ENCODE data around the gene PMIS2. TPM values are rescaled to one million over a fixed set of nuclear protein-coding genes. Genes with fewer than 3 reads are reported as not detected.

The PMIS2 gene
- total and polyA plus RNA-seq, 3 donors from 2014 or later = 0.74 to 2.0 TPM; not detected in 1

GRCh38 chr19:35559281-35559659 is 26.7 kb upstream of the PMIS2 start:
- no peak for TF ChIP-seq CTCF (IDR thresholded peaks at IDR 0.05)
- TF ChIP-seq POLR2A (IDR thresholded peaks at IDR 0.05) = no peak
- H3K4me3 ChIP-seq = no peak overlapping the region
- intact Hi-C loops (cut with DNase I; ENCODE audit: low total_unique reads) = no loop called here
- no peaks in the 10 kb centered on the region for H3K4me1 ChIP-seq
- DNase-seq = no peak
- H3K27me3 ChIP-seq = no peaks in the 10 kb centered on the region
- H3K9me3 ChIP-seq = no peaks in the 10 kb centered on the region
- H3K27ac ChIP-seq = no peak overlapping the region
- H3K36me3 ChIP-seq (ENCODE audit: low read depth, missing control alignments) = no peaks in the 10 kb centered on the region
- WGBS, 2 donors = 49 to 58% methylated on average over 11 of the region's 11 CpGs

- TF ChIP-seq CTCF (IDR thresholded peaks at IDR 0.05) = no peak
- TF ChIP-seq POLR2A (IDR thresholded peaks at IDR 0.05) = no peak
- no peaks in the 10 kb centered on the region for H3K36me3 ChIP-seq (ENCODE audit: low read depth, missing control alignments)
- H3K27me3 ChIP-seq = no peaks in the 10 kb centered on the region
- intact Hi-C loops (cut with DNase I; ENCODE audit: low total_unique reads) = no loop called here
- H3K4me3 ChIP-seq = no peak overlapping the region
- H3K27ac ChIP-seq = no peak overlapping the region
- no peak for DNase-seq
- H3K9me3 ChIP-seq = no peaks in the 10 kb centered on the region
- H3K4me1 ChIP-seq = no peaks in the 10 kb centered on the region
- 91 to 93% methylated on average over 23 of the region's 23 CpGs for WGBS, 2 donors
Measured at GRCh38 chr19:35559781-35560180, 26.2 kb upstream of the PMIS2 start.

GRCh38 chr19:35560271-35560670 is 25.7 kb upstream of the PMIS2 start:
- no peaks in the 10 kb centered on the region for H3K4me1 ChIP-seq
- intact Hi-C loops (cut with DNase I; ENCODE audit: low total_unique reads) = no loop called here
- no peaks in the 10 kb centered on the region for H3K27me3 ChIP-seq
- DNase-seq = no peak
- 88 to 92% methylated on average over 8 to 18 of the region's 18 CpGs for WGBS, 2 donors
- no peak for TF ChIP-seq CTCF (IDR thresholded peaks at IDR 0.05)
- no peak for TF ChIP-seq POLR2A (IDR thresholded peaks at IDR 0.05)
- no peaks in the 10 kb centered on the region for H3K9me3 ChIP-seq
- no peaks in the 10 kb centered on the region for H3K36me3 ChIP-seq (ENCODE audit: low read depth, missing control alignments)
- no peak overlapping the region for H3K27ac ChIP-seq
- H3K4me3 ChIP-seq = no peak overlapping the region

GRCh38 chr19:35560677-35561076 is 25.3 kb upstream of the PMIS2 start:
- no peaks in the 10 kb centered on the region for H3K9me3 ChIP-seq
- no peaks in the 10 kb centered on the region for H3K36me3 ChIP-seq (ENCODE audit: low read depth, missing control alignments)
- no peaks in the 10 kb centered on the region for H3K27me3 ChIP-seq
- H3K4me1 ChIP-seq = no peaks in the 10 kb centered on the region
- intact Hi-C loops (cut with DNase I; ENCODE audit: low total_unique reads) = no loop called here
- 74 to 76% methylated on average over 6 of the region's 6 CpGs for WGBS, 2 donors
- DNase-seq = no peak
- TF ChIP-seq POLR2A (IDR thresholded peaks at IDR 0.05) (no peak), CTCF (IDR thresholded peaks at IDR 0.05) (no peak)
- no peak overlapping the region for H3K27ac ChIP-seq
- no peak overlapping the region for H3K4me3 ChIP-seq

- WGBS, 2 donors = 82 to 86% methylated on average over 6 of the region's 6 CpGs
- DNase-seq = no peak
- Histone ChIP-seq H3K9me3 (no peaks in the 10 kb centered on the region), H3K4me1 (no peaks in the 10 kb centered on the region), H3K27ac (no peak overlapping the region), H3K27me3 (no peaks in the 10 kb centered on the region), H3K36me3 (ENCODE audit: low read depth, missing control alignments) (no peaks in the 10 kb centered on the region), H3K4me3 (no peak overlapping the region)
- TF ChIP-seq POLR2A (IDR thresholded peaks at IDR 0.05) (no peak), CTCF (IDR thresholded peaks at IDR 0.05) (no peak)
- intact Hi-C loops (cut with DNase I; ENCODE audit: low total_unique reads) = no loop called here
Measured at GRCh38 chr19:35561436-35561835, 24.5 kb upstream of the PMIS2 start.
